Loucy (cell line): ENCODE results near the gene ATP8A2.

ENCODE experiments used
- EZH2phosphoT487 ChIP-seq: fragments of 200-600 bp; IDR thresholded peaks from 2 replicates; pipeline ENCODE4 v1.6.1; 2018; ENCODE audit warnings: antibody characterized with exemption, mild to moderate bottlenecking, moderate library complexity, borderline replicate concordance
- TF ChIP-seq, protein P1 (sequence below): fragments of 200-600 bp; sonication (generic); conservative IDR thresholded peaks from 2 replicates; pipeline ENCODE4 v1.5.1; 2014; ENCODE audit warnings: mild to moderate bottlenecking, antibody characterized with exemption, low read length

GRCh38 chr13:25778365-25778764, 406.6 kb downstream of the ATP8A2 start:
- TF ChIP-seq, protein P1, sequence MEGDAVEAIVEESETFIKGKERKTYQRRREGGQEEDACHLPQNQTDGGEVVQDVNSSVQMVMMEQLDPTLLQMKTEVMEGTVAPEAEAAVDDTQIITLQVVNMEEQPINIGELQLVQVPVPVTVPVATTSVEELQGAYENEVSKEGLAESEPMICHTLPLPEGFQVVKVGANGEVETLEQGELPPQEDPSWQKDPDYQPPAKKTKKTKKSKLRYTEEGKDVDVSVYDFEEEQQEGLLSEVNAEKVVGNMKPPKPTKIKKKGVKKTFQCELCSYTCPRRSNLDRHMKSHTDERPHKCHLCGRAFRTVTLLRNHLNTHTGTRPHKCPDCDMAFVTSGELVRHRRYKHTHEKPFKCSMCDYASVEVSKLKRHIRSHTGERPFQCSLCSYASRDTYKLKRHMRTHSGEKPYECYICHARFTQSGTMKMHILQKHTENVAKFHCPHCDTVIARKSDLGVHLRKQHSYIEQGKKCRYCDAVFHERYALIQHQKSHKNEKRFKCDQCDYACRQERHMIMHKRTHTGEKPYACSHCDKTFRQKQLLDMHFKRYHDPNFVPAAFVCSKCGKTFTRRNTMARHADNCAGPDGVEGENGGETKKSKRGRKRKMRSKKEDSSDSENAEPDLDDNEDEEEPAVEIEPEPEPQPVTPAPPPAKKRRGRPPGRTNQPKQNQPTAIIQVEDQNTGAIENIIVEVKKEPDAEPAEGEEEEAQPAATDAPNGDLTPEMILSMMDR, result no peak
- TF ChIP-seq EZH2phosphoT487, result no peak
